ENCODE data around the gene LONRF2. TPM values are rescaled to one million over a fixed set of nuclear protein-coding genes. Genes with fewer than 3 reads are reported as not detected.

Gene LONRF2
- total RNA-seq, 5 donors from 2014 or later (not counting 1 experiment from before 2014, with no cell fraction given): 0.19 to 0.30 (median 0.29) TPM; not detected in 1

DNA sequence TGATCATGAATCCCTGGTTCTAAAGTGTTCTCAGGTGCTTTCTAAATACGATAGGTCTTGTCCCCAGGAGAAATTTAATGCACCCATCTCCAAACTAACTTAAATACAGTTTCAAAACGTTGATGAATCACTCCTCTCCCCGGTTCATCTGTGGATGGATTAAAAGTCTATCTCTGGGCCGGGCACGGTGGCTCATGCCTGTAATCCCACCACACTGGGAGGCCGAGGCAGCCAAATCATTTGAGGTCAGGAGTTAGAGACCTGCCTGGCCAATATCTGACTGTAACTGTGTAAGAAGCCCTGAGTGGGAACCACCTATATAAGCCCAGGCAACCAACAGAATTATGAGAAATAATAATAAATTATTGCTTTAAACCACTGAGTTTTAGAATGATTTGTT, 78.7 kb downstream of the LONRF2 start:
- no peak for ATAC-seq (replicated peaks in 1 of 4)
- Histone ChIP-seq H3K4me1 (ENCODE audit: control insufficient read depth in 1 of 2, extremely low read depth in 1 of 2, insufficient read depth in 2 of 2, low read length in 2 of 2) (peaks cover 0 to 2% of the 10 kb centered on the region in 2 experiments), H3K9me3 (no peaks in the 10 kb centered on the region), H3K27ac (ENCODE audit: low read length) (no peak overlapping the region), H3K36me3 (ENCODE audit: control insufficient read depth in 2 of 2, extremely low read depth in 1 of 2, insufficient read depth in 1 of 2, low read length in 1 of 2) (no peaks in the 10 kb centered on the region), H3K27me3 (replicated peaks in 1 of 2; ENCODE audit: control insufficient read depth in 2 of 2, extremely low read depth in 1 of 2, insufficient read depth in 2 of 2, low read length in 1 of 2) (peaks cover 0 to 18% of the 10 kb centered on the region in 2 experiments), H3K4me3 (ENCODE audit: control insufficient read depth in 1 of 2, extremely low read depth in 1 of 2, low read length in 1 of 2) (no peak overlapping the region)
- CTCF ChIA-PET: no interaction called here
- no peak for DNase-seq
- Mint-ChIP-seq H3K4me3 (no peak overlapping the region), H3K9me3 (no peaks in the 10 kb centered on the region), H3K27me3 (peaks cover 11 to 13% of the 10 kb centered on the region in 2 donors), H3K36me3 (no peaks in the 10 kb centered on the region), H3K4me1 (peaks cover 0 to 5% (median 0%) of the 10 kb centered on the region in 3 donors), H3K27ac (no peak overlapping the region)
- WGBS (ENCODE audit: insufficient coverage): 91% methylated on average over 4 of the region's 6 CpGs
- POLR2A ChIA-PET: no interaction called here

DNA sequence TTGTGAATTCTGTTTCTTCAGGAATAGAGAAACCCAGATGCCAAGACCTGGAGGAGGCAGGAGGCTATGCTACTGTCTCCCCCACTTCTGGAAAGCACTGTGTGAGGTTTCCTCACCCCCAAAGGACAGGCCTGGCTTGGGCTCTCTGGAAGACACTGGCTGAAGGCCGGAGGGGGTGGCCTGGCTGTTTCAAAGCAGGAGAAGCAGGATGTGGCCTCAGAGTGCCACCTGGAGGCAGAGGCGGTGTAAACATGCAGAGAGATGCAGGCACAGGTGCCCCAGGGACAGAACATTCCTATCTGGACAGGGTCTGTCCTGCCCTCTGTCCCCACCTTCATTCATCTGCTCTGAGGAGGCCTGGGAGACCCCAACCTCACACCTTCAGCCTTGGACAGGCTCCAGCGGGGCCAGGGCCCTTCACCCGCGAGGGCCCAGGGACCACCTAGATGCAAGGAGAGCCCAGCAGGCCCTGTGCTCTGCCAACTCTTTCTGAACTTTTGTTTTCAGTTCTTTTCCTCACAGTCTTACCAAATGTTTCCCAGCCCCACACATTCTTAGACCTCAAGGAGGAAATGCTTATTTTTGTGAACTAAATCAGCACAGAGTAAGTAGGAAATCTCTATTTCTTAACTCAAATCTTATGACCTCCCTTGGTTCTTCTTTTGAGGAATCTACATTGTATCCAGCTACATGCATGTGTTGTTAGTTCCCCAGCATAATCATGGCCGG, 79.2 kb downstream of the LONRF2 start:
- Mint-ChIP-seq H3K27me3 (peaks cover 10 to 11% of the 10 kb centered on the region in 2 donors), H3K4me3 (no peak overlapping the region), H3K9me3 (no peaks in the 10 kb centered on the region), H3K27ac (no peak overlapping the region), H3K36me3 (no peaks in the 10 kb centered on the region), H3K4me1 (peaks cover 0 to 5% (median 0%) of the 10 kb centered on the region in 3 donors)
- whole genome bisulfite sequencing (ENCODE audit: insufficient coverage): 58% methylated on average over 6 of the region's 6 CpGs
- ChIA-PET CTCF (interaction anchor here in 1 of 2 donors (1.4 kb wide), 1 partner anchor 684 kb away, joined by 6 read pairs; no protein-coding TSS in a partner anchor), POLR2A (no interaction called here)
- Histone ChIP-seq H3K4me1 (ENCODE audit: control insufficient read depth in 1 of 2, extremely low read depth in 1 of 2, insufficient read depth in 2 of 2, low read length in 2 of 2) (peaks cover 0 to 3% of the 10 kb centered on the region in 2 experiments), H3K27me3 (replicated peaks in 1 of 2; ENCODE audit: control insufficient read depth in 2 of 2, extremely low read depth in 1 of 2, insufficient read depth in 2 of 2, low read length in 1 of 2) (peaks cover 0 to 18% of the 10 kb centered on the region in 2 experiments), H3K4me3 (ENCODE audit: control insufficient read depth in 1 of 2, extremely low read depth in 1 of 2, low read length in 1 of 2) (no peak overlapping the region), H3K9me3 (no peaks in the 10 kb centered on the region), H3K27ac (ENCODE audit: low read length) (no peak overlapping the region), H3K36me3 (ENCODE audit: control insufficient read depth in 2 of 2, extremely low read depth in 1 of 2, insufficient read depth in 1 of 2, low read length in 1 of 2) (no peaks in the 10 kb centered on the region)
- ATAC-seq (replicated peaks in 1 of 4) (peak in 2 of 4 experiments; percentile 41 to 44), DNase-seq (peak in 25 of 35 experiments; percentile 7 to 56 (median 31))

DNA sequence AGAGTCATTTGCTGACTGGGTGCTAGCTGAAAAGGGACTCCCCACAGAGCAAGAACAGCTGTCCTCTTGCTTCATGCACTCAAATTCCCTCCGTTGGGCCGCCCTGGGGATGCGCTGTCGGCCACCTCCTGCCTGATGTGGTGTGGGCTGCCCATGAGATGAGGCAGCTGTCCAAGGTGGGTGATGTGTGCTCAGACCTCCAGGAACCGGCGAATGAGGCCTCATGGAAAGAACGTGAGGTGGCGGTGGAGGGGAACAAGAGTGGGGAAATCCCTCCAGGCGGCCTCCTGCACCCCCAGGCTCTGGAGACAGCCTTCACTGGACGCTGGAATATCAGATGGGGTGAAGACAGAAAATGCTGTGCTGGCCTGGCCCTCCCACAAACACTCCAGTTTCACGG, 79.8 kb downstream of the LONRF2 start:
- no peak overlapping the region for H3K4me3 Mint-ChIP-seq
- no peak for ATAC-seq (replicated peaks in 1 of 4)
- no peak for DNase-seq
- no peak overlapping the region for H3K27ac Mint-ChIP-seq
- WGBS (ENCODE audit: insufficient coverage): 83% methylated on average over 2 of the region's 11 CpGs
- ChIA-PET POLR2A (no interaction called here), CTCF (interaction anchor here (1.0 to 1.4 kb wide), 3 partner anchors 682 to 683 kb away, joined by 3 to 6 read pairs (median 5); no protein-coding TSS in a partner anchor)
- Histone ChIP-seq H3K36me3 (ENCODE audit: control insufficient read depth in 2 of 2, extremely low read depth in 1 of 2, insufficient read depth in 1 of 2, low read length in 1 of 2) (no peaks in the 10 kb centered on the region), H3K4me3 (ENCODE audit: control insufficient read depth in 1 of 2, extremely low read depth in 1 of 2, low read length in 1 of 2) (no peak overlapping the region), H3K4me1 (ENCODE audit: control insufficient read depth in 1 of 2, extremely low read depth in 1 of 2, insufficient read depth in 2 of 2, low read length in 2 of 2) (peaks cover 2 to 7% of the 10 kb centered on the region in 2 experiments), H3K9me3 (no peaks in the 10 kb centered on the region), H3K27ac (ENCODE audit: low read length) (no peak overlapping the region), H3K27me3 (replicated peaks in 1 of 2; ENCODE audit: control insufficient read depth in 2 of 2, extremely low read depth in 1 of 2, insufficient read depth in 2 of 2, low read length in 1 of 2) (peaks cover 0 to 16% of the 10 kb centered on the region in 2 experiments)
- H3K4me1 Mint-ChIP-seq: peaks cover under 1 to 5% (median 2%) of the 10 kb centered on the region in 3 donors
- H3K36me3 Mint-ChIP-seq: no peaks in the 10 kb centered on the region
- peaks cover 9 to 11% of the 10 kb centered on the region in 2 donors for H3K27me3 Mint-ChIP-seq
- no peaks in the 10 kb centered on the region for H3K9me3 Mint-ChIP-seq

DNA sequence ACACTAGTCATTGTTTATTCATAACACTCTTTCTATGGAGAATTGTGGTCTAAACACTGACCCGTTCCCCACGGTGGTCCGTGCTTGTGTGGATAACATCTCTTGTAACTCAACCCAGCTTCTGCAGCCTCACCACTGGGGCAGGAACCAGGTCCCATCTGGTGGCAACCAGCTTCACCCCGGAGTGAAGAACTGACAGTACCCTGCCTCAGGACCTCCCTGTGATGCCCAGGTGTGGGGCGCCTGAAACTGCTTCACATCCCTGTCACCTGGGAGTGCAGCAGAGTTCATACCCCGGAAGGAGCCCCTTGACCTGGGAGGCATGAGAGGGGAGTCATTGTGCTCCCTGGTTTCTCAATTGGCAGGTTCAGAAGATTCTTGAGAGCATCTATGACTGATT, 81.1 kb downstream of the LONRF2 start:
- Mint-ChIP-seq H3K27ac (no peak overlapping the region), H3K36me3 (no peaks in the 10 kb centered on the region), H3K4me3 (no peak overlapping the region), H3K27me3 (peaks cover 2 to 4% of the 10 kb centered on the region in 2 donors), H3K9me3 (no peaks in the 10 kb centered on the region), H3K4me1 (peaks cover 7 to 11% (median 11%) of the 10 kb centered on the region in 3 donors)
- H3K4me3 ChIP-seq (ENCODE audit: control insufficient read depth in 1 of 2, extremely low read depth in 1 of 2, low read length in 1 of 2): no peak overlapping the region
- no peaks in the 10 kb centered on the region for H3K36me3 ChIP-seq (ENCODE audit: control insufficient read depth in 2 of 2, extremely low read depth in 1 of 2, insufficient read depth in 1 of 2, low read length in 1 of 2)
- H3K4me1 ChIP-seq (ENCODE audit: control insufficient read depth in 1 of 2, extremely low read depth in 1 of 2, insufficient read depth in 2 of 2, low read length in 2 of 2): peaks cover 5 to 11% of the 10 kb centered on the region in 2 experiments
- H3K27me3 ChIP-seq (replicated peaks in 1 of 2; ENCODE audit: control insufficient read depth in 2 of 2, extremely low read depth in 1 of 2, insufficient read depth in 2 of 2, low read length in 1 of 2): peaks cover 0 to 10% of the 10 kb centered on the region in 2 experiments
- ChIA-PET POLR2A (no interaction called here), CTCF (no interaction called here)
- no peak for ATAC-seq (replicated peaks in 1 of 4)
- DNase-seq: no peak
- WGBS (ENCODE audit: insufficient coverage): 74% methylated on average over 5 of the region's 6 CpGs
- H3K27ac ChIP-seq (ENCODE audit: low read length): no peak overlapping the region
- no peaks in the 10 kb centered on the region for H3K9me3 ChIP-seq

DNA sequence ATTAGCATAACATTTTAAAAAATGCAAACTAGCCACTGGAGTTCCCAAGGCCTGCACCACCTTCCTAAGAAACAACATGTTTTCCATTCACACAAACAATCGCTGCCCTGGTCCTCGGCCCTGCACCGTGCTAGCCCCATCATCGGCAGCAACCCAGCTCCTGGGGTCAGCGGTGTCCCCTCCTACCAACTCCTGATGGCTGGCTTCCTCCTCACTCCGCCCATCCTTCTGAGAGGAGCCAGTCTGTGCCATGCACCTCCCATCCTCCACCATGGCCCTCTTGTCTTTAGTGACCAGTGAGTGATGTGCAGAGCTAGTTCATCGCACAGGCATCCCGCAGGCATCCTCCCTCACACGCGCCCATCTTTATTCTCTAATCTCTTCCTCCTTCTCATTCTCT, 81.9 kb downstream of the LONRF2 start:
- POLR2A ChIA-PET: no interaction called here
- Histone ChIP-seq H3K27me3 (replicated peaks in 1 of 2; ENCODE audit: control insufficient read depth in 2 of 2, extremely low read depth in 1 of 2, insufficient read depth in 2 of 2, low read length in 1 of 2) (peaks cover 0 to 4% of the 10 kb centered on the region in 2 experiments), H3K36me3 (ENCODE audit: control insufficient read depth in 2 of 2, extremely low read depth in 1 of 2, insufficient read depth in 1 of 2, low read length in 1 of 2) (no peaks in the 10 kb centered on the region), H3K4me1 (ENCODE audit: control insufficient read depth in 1 of 2, extremely low read depth in 1 of 2, insufficient read depth in 2 of 2, low read length in 2 of 2) (peaks cover 14 to 19% of the 10 kb centered on the region in 2 experiments), H3K9me3 (no peaks in the 10 kb centered on the region), H3K4me3 (ENCODE audit: control insufficient read depth in 1 of 2, extremely low read depth in 1 of 2, low read length in 1 of 2) (no peak overlapping the region), H3K27ac (ENCODE audit: low read length) (no peak overlapping the region)
- DNase-seq (no peak), ATAC-seq (replicated peaks in 1 of 4) (no peak)
- no peaks in the 10 kb centered on the region for H3K9me3 Mint-ChIP-seq
- H3K27me3 Mint-ChIP-seq: no peaks in the 10 kb centered on the region
- peaks cover 15 to 19% (median 17%) of the 10 kb centered on the region in 3 donors for H3K4me1 Mint-ChIP-seq
- CTCF ChIA-PET: no interaction called here
- no peaks in the 10 kb centered on the region for H3K36me3 Mint-ChIP-seq
- no peak overlapping the region for H3K27ac Mint-ChIP-seq
- 100% methylated on average over 7 of the region's 10 CpGs for WGBS (ENCODE audit: insufficient coverage)
- no peak overlapping the region for H3K4me3 Mint-ChIP-seq

DNA sequence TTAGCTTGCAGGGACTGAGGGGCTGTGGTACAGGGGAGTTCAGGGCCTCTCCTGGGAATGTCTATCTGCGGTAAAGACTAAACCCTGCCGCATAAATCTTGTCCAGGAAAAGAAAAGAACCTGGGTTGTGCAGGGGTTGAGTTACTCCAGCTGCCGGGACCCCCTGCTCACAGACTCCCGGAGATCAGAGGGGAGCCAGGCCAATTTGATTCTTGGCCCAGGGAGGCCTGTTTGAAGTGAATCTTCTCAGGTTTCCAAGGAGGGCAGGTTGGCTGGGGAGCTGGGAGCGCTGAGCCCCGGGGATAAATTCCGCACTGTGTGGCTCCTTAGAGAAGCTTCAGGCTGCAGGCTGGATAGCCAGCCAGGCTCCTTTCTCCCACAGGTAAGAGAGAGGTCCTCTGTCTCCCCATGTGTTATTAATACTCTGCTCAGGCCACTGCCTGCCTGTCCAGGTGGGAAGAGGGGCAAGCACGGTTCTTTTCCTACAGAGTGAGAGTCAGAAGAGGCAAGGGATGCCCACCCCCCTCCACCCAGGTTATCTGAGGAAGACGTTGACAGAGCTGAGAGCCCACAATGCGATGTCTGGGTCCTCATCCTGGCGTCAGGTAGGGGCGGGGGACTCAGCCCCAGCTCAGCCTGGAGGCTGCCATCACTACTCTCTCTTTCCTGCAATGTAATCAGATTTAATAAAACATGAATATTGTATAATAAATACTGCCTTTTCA, 82.7 kb downstream of the LONRF2 start:
- H3K4me1 ChIP-seq (ENCODE audit: control insufficient read depth in 1 of 2, extremely low read depth in 1 of 2, insufficient read depth in 2 of 2, low read length in 2 of 2): peaks cover 17 to 27% of the 10 kb centered on the region in 2 experiments
- DNase-seq (no peak), ATAC-seq (replicated peaks in 1 of 4) (no peak)
- H3K36me3 ChIP-seq (ENCODE audit: control insufficient read depth in 2 of 2, extremely low read depth in 1 of 2, insufficient read depth in 1 of 2, low read length in 1 of 2): no peaks in the 10 kb centered on the region
- H3K27ac ChIP-seq (ENCODE audit: low read length): no peak overlapping the region
- POLR2A ChIA-PET: no interaction called here
- no peak overlapping the region for H3K27ac Mint-ChIP-seq
- no peaks in the 10 kb centered on the region for H3K9me3 ChIP-seq
- H3K4me1 Mint-ChIP-seq: peaks cover 22 to 27% (median 24%) of the 10 kb centered on the region in 3 donors
- 84% methylated on average over 5 of the region's 12 CpGs for WGBS (ENCODE audit: insufficient coverage)
- CTCF ChIA-PET: no interaction called here
- H3K36me3 Mint-ChIP-seq: no peaks in the 10 kb centered on the region
- H3K27me3 Mint-ChIP-seq: no peaks in the 10 kb centered on the region
- H3K27me3 ChIP-seq (replicated peaks in 1 of 2; ENCODE audit: control insufficient read depth in 2 of 2, extremely low read depth in 1 of 2, insufficient read depth in 2 of 2, low read length in 1 of 2): peaks cover 0 to 4% of the 10 kb centered on the region in 2 experiments
- no peak overlapping the region for H3K4me3 Mint-ChIP-seq
- no peaks in the 10 kb centered on the region for H3K9me3 Mint-ChIP-seq
- no peak overlapping the region for H3K4me3 ChIP-seq (ENCODE audit: control insufficient read depth in 1 of 2, extremely low read depth in 1 of 2, low read length in 1 of 2)
